Body of pancreas (tissue), 4 donors: ENCODE results near the gene CSNK2A2. TPM values are rescaled to one million over a fixed set of nuclear protein-coding genes. Genes with fewer than 3 reads are reported as not detected.

Source experiments
- ATAC-seq: fragments of 150-250 bp; one replicate; pipeline ENCODE4 v1.9.1; 2016
- DNase-seq, 4 donors: peaks; one replicate each; pipeline ENCODE4 v3.0.0-alpha.2; 2019
- H3K27ac ChIP-seq, 4 donors: fragments of 200-600 bp; sonication (generic); 1 replicate in 3 of 4; 2 replicates in 1 of 4; pipeline versions ENCODE4 v1.5.1 to v1.6.1; 2016 to 2019; ENCODE audit warnings: mild to moderate bottlenecking in 1 of 4, mixed read lengths in 1 of 4, moderate library complexity in 1 of 4
- H3K27me3 ChIP-seq, 2 donors: fragments of 200-600 bp; sonication (generic); one replicate each; pipeline ENCODE4 v1.6.0; 2016; ENCODE audit warnings: mild to moderate bottlenecking in 1 of 2
- H3K36me3 ChIP-seq, 2 donors: fragments of 200-600 bp; sonication (generic); replicated peaks in 1 of 2; 2 replicates each; pipeline ENCODE4 v1.5.1; 2016; ENCODE audit warnings: low read depth in 2 of 2; ENCODE audit not compliant: insufficient read depth in 1 of 2
- H3K4me1 ChIP-seq: fragments of 200-600 bp; sonication (generic); one replicate; pipeline ENCODE4 v1.6.0; 2016
- H3K4me3 ChIP-seq, 2 donors: fragments of 200-600 bp; sonication (generic); 1 replicate in 1 of 2; 2 replicates in 1 of 2; pipeline ENCODE4 v1.5.1; 2016 to 2019
- H3K9me3 ChIP-seq, 3 donors: fragments of 200-600 bp; sonication (generic); 1 replicate in 2 of 3; 2 replicates in 1 of 3; pipeline ENCODE4 v1.5.1; 2016
- CTCF ChIP-seq, 7 experiments: fragments of 450-650 bp in 4 of 7; fragments of 200-600 bp in 3 of 7; sonication (generic) in 3 of 7; IDR thresholded peaks; one replicate each; pipeline ENCODE4 v1.5.1; 2016 to 2019; ENCODE audit warnings: antibody characterized with exemption in 7 of 7
- POLR2A ChIP-seq, 3 donors: fragments of 450-650 bp; IDR thresholded peaks; one replicate each; pipeline ENCODE4 v1.6.1; 2016; ENCODE audit warnings: antibody characterized with exemption in 3 of 3, mild to moderate bottlenecking in 2 of 3
- WGBS, 2 donors: methylation state at CpG; one replicate each; pipeline ENCODE4 v1.1.5; 2017; 5-methylcytosine and 5-hydroxymethylcytosine counted together
- intact Hi-C: fragments of 100-400 bp; cut with DNase I; formaldehyde crosslinking; loops from one replicate; pipeline ENCODE4 v1.15.1; 2023
- total RNA-seq, 2 donors: library from RNA; depleted of rRNA; stranded (reverse); fragments of >200 nt; gene quantifications; one replicate each; pipeline ENCODE4 v1.1.0, GENCODE V29; 2016

The CSNK2A2 gene
- total RNA-seq, 2 donors from 2014 or later, result 27.7 to 30.1 TPM

- intact Hi-C loops, result no loop called here
- no peak overlapping the region for H3K4me3 ChIP-seq
- peak overlapping the region in 1 of 4 donors; percentile 48 for H3K27ac ChIP-seq
- no peaks in the 10 kb centered on the region for H3K9me3 ChIP-seq
- WGBS, 2 donors, result 87 to 92% methylated on average over 10 of the region's 10 CpGs
- ATAC-seq, result no peak
- H3K4me1 ChIP-seq, result no peaks in the 10 kb centered on the region
- no peak for DNase-seq
- TF ChIP-seq POLR2A (IDR thresholded peaks at IDR 0.05) (no peak), CTCF (IDR thresholded peaks at IDR 0.05) (no peak)
- peaks cover 4 to 27% of the 10 kb centered on the region in 2 donors for H3K36me3 ChIP-seq
- no peaks in the 10 kb centered on the region for H3K27me3 ChIP-seq
Observed at GRCh38 chr16:58187665-58188421, 10.1 kb downstream of the CSNK2A2 start.

- Histone ChIP-seq H3K27me3 (no peaks in the 10 kb centered on the region), H3K9me3 (no peaks in the 10 kb centered on the region), H3K4me3 (no peak overlapping the region), H3K4me1 (no peaks in the 10 kb centered on the region), H3K27ac (peak overlapping the region in 1 of 4 donors; percentile 48), H3K36me3 (peaks cover 4 to 29% of the 10 kb centered on the region in 2 donors)
- DNase-seq, result no peak
- TF ChIP-seq POLR2A (IDR thresholded peaks at IDR 0.05), result no peak
- TF ChIP-seq CTCF (IDR thresholded peaks at IDR 0.05), result no peak
- no peak for ATAC-seq
- intact Hi-C loops, result no loop called here
Observed at GRCh38 chr16:58187092-58187491, 10.8 kb downstream of the CSNK2A2 start.

- DNase-seq, result no peak
- 29 to 41% methylated on average over 6 of the region's 6 CpGs for WGBS, 2 donors
- TF ChIP-seq CTCF (IDR thresholded peaks at IDR 0.05) (no peak), POLR2A (IDR thresholded peaks at IDR 0.05) (no peak)
- H3K36me3 ChIP-seq, result peaks cover 4 to 29% of the 10 kb centered on the region in 2 donors
- peak overlapping the region in 1 of 4 donors; percentile 48 for H3K27ac ChIP-seq
- H3K27me3 ChIP-seq, result no peaks in the 10 kb centered on the region
- no peak overlapping the region for H3K4me3 ChIP-seq
- H3K4me1 ChIP-seq, result no peaks in the 10 kb centered on the region
- no peak for ATAC-seq
- no peaks in the 10 kb centered on the region for H3K9me3 ChIP-seq
- intact Hi-C loops, result no loop called here
Observed at GRCh38 chr16:58186176-58186944, 11.5 kb downstream of the CSNK2A2 start.

- H3K36me3 ChIP-seq, result peaks cover 0 to 8% of the 10 kb centered on the region in 2 donors
- ATAC-seq (no peak), DNase-seq (no peak)
- H3K9me3 ChIP-seq, result no peaks in the 10 kb centered on the region
- no peak overlapping the region for H3K27ac ChIP-seq
- H3K4me3 ChIP-seq, result no peak overlapping the region
- 78 to 100% methylated on average over 1 of the region's 1 CpG for WGBS, 2 donors
- no peaks in the 10 kb centered on the region for H3K27me3 ChIP-seq
- TF ChIP-seq POLR2A (IDR thresholded peaks at IDR 0.05), result no peak
- no peak for TF ChIP-seq CTCF (IDR thresholded peaks at IDR 0.05)
- H3K4me1 ChIP-seq, result no peaks in the 10 kb centered on the region
- intact Hi-C loops, result no loop called here
Observed at GRCh38 chr16:58177353-58177710, 20.6 kb downstream of the CSNK2A2 start.
